ENCODE measurements around the gene HMBS. TPM values are rescaled to one million over a fixed set of nuclear protein-coding genes. Genes with fewer than 3 reads are reported as not detected.

HMBS gene
- total RNA-seq, 1 experiment from 2014 or later: 61.6 TPM

GRCh38 chr11:119061256-119061655 lies 23.4 kb upstream of the HMBS start:
- Histone ChIP-seq H3K27me3 (ENCODE audit: control insufficient read depth, insufficient read depth, low read length) (no peaks in the 10 kb centered on the region), H3K27ac (ENCODE audit: low read length) (no peak overlapping the region), H3K9me3 (ENCODE audit: control insufficient read depth, insufficient read depth, low read depth, low read length) (no peaks in the 10 kb centered on the region), H3K4me3 (ENCODE audit: low read depth in 2 of 2, low read length in 2 of 2) (no peak overlapping the region), H3K36me3 (ENCODE audit: control insufficient read depth, insufficient read depth, low read length) (peaks cover 2% of the 10 kb centered on the region; the same call in 1 of the 2 replicates), H3K4me1 (ENCODE audit: control insufficient read depth, insufficient read depth, low read length) (peaks cover 3% of the 10 kb centered on the region; the same call in 1 of the 2 replicates)
- POLR2A ChIA-PET: interaction anchor here (0.6 to 0.7 kb wide), 2 partner anchors 168 to 260 kb away, joined by 5 to 8 read pairs; no protein-coding TSS in a partner anchor
- in situ Hi-C loops (cut with HindIII; ENCODE audit: low pct_unique_long_range_greater_than_20kb, low sequenced_read_pairs): no loop called here
- intact Hi-C loops (cut with micrococcal nuclease; ENCODE audit: unreplicated experiment): no loop called here
- ATAC-seq (no peak), DNase-seq (ENCODE audit: low read depth, low spot score) (no peak)
- BruUV-seq (replicated peaks): no TSS peak
- CTCF ChIA-PET: no interaction called here
- no peak for TF ChIP-seq POLR2AphosphoS5 (IDR thresholded peaks at IDR 0.05; ENCODE audit: low read depth, low read length)
- TF ChIP-seq CTCF (IDR thresholded peaks at IDR 0.05): no peak
- TF ChIP-seq SIN3A (IDR thresholded peaks at IDR 0.05; ENCODE audit: borderline replicate concordance, insufficient read depth, low read depth, low read length): no peak
- TF ChIP-seq REST (IDR thresholded peaks at IDR 0.05; ENCODE audit: insufficient read depth in 1 of 2, low read depth in 2 of 2, low read length in 1 of 2): no peak
- TF ChIP-seq TCF7L2 (IDR thresholded peaks at IDR 0.05; ENCODE audit: low read depth, low read length): no peak

GRCh38 chr11:119062779-119063178 lies 21.9 kb upstream of the HMBS start:
- H3K27me3 ChIP-seq (ENCODE audit: control insufficient read depth, insufficient read depth, low read length): no peaks in the 10 kb centered on the region
- ChIA-PET CTCF (no interaction called here), POLR2A (no interaction called here)
- BruUV-seq (replicated peaks): no TSS peak
- intact Hi-C loops (cut with micrococcal nuclease; ENCODE audit: unreplicated experiment): no loop called here
- in situ Hi-C loops (cut with HindIII; ENCODE audit: low pct_unique_long_range_greater_than_20kb, low sequenced_read_pairs): no loop called here
- no peaks in the 10 kb centered on the region; the same call in 1 of the 2 replicates for H3K36me3 ChIP-seq (ENCODE audit: control insufficient read depth, insufficient read depth, low read length)
- DNase-seq (ENCODE audit: low read depth, low spot score) (no peak), ATAC-seq (no peak)
- no peak for TF ChIP-seq POLR2AphosphoS5 (IDR thresholded peaks at IDR 0.05; ENCODE audit: low read depth, low read length)
- TF ChIP-seq CTCF (IDR thresholded peaks at IDR 0.05): no peak
- TF ChIP-seq TCF7L2 (IDR thresholded peaks at IDR 0.05; ENCODE audit: low read depth, low read length): no peak
- no peak for TF ChIP-seq REST (IDR thresholded peaks at IDR 0.05; ENCODE audit: insufficient read depth in 1 of 2, low read depth in 2 of 2, low read length in 1 of 2)
- no peak for TF ChIP-seq SIN3A (IDR thresholded peaks at IDR 0.05; ENCODE audit: borderline replicate concordance, insufficient read depth, low read depth, low read length)
- H3K4me1 ChIP-seq (ENCODE audit: control insufficient read depth, insufficient read depth, low read length): peaks cover 6% of the 10 kb centered on the region; the same call in 1 of the 2 replicates
- H3K4me3 ChIP-seq (ENCODE audit: low read depth in 2 of 2, low read length in 2 of 2): no peak overlapping the region
- no peaks in the 10 kb centered on the region for H3K9me3 ChIP-seq (ENCODE audit: control insufficient read depth, insufficient read depth, low read depth, low read length)
- no peak overlapping the region for H3K27ac ChIP-seq (ENCODE audit: low read length)
